NAMALWA (cell line): ENCODE measurements around the gene IMPG1.
"Not testable (repeated sequence)": the region's sequence is repeated elsewhere in the genome, so short reads cannot be mapped to it uniquely, and the experiment has no call there.

Experiments used
- DNase-seq: peaks from one replicate; pipeline ENCODE4 v3.0.0-alpha.2; 2015; ENCODE audit warnings: low spot score

IMPG1 gene

DNA sequence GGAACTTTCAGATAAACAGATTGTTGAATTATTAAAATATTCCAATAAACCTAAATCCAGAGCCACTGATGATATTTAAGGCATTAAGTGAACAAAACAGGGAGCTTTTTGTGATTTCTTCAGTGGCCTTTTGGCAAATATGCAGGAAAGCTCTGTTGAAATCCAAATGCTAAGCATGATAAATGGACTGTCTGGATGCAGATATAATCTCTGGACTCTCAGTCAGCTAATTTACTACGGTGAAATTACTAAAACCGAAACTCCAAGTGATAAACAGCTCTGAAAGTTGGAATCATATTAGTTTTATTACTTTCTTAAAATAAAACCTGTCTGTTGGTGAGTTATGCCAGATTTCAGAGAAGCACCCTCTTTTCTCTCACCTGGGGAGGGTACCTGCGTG is 120.3 kb downstream of the IMPG1 start:
- no peak for DNase-seq

- no peak for DNase-seq
Measured at GRCh38 chr6:75947935-75948334, 124.5 kb downstream of the IMPG1 start.

GRCh38 chr6:75946146-75946831 is 126.2 kb downstream of the IMPG1 start:
- DNase-seq, result no peak

- no peak for DNase-seq
Measured at GRCh38 chr6:75943381-75943780, 129.1 kb downstream of the IMPG1 start.

- DNase-seq, result no peak
Measured at GRCh38 chr6:75941509-75941908, 131.0 kb downstream of the IMPG1 start.

DNA sequence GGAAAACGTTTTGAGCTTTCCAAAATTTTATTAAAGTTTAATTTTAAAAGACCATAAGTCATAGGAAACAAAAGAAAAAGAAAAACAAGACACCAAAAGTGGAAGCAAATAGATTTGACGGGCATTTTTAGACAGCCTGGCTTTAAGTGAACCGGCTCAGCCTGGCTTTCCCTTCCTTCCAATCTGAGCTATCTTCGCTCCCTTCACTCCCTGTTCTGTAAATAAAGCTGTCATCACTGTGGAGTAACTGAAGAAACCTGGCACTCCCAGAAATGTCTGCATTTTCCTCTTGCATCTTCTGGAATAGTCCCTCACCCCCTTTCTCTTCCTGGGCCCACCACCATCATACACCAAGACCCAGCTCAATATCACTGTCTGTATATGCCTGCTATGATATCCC is 131.9 kb downstream of the IMPG1 start:
- DNase-seq, result no peak

GRCh38 chr6:75937846-75938245 is 134.6 kb downstream of the IMPG1 start:
- no peak for DNase-seq

GRCh38 chr6:75936682-75937081 is 135.8 kb downstream of the IMPG1 start:
- no peak for DNase-seq

DNA sequence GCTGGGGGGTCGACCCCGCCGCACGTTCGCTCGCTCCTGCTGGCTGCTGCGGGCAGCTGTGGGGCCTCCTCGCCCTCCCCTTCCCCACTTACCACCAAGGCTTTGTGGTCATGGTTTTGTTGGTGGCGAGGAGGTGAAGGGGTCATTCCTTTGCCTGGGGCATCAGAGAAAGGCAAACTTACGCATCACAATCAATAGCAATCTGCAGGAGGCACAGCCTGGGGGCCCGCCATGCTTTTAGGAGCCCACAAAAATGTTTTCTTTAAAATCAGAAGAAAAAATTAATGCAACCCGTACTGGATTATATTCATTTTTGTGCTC is 137.0 kb downstream of the IMPG1 start:
- no peak for DNase-seq

DNA sequence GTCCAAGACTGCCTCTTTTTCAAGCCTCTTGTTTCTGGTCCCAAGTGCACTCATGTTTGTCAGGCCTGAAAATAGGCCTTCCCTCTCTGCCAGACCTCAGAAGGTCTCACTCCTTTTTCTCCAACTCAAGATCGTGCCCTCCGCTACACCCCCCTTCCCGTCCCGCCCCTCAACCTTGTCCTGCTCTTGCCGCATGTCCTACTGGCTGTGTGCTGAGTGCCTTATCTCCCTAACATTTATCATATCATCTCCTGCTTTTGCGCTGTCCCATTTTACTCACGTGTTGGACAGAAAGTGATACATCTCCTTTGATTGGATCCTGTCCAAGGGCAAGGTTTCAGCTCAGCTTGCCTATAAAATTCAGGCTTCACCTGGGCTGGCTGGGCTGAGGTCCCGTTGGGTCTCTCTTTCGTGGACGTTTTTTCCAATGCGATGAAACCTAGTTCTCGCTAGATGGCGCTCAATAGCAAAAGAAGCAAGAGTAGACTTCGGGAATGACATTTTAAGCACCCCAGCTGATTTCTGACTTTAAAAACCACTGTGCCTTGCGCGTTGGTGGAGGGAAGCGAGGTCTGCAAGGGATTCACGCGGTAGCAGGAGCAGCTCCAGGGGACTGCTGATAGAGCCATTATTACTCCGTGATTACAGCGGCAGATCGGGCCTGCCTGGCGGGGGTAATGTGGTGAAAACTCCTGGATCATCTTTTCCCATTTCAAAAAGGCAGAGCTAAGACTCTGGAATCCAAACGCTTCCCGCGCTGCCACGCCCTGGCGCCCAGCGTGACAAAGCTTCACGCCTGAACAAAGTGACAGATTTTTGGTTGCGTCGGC is 137.6 kb downstream of the IMPG1 start:
- DNase-seq, result peak; percentile 72

- DNase-seq, result no peak
Measured at GRCh38 chr6:75933387-75933975, 139.0 kb downstream of the IMPG1 start.

DNA sequence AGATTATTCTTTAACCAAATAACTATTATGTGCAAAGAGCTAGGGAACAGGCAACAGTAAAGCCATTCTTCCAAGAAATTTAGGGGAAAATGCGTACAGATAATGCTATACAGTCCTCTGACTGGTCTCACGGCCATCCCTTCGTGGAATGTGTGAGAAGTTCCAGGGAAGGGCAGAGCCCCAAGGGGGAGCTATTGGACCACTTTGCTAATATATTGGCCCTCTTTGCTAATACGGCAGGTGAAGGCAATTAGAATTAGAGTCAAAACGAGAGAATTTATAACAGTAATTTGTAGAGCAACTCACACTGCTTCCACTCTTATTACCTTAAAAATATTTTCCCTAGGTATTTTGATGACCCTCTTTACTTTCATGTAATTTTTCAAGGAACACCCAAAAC is 140.4 kb downstream of the IMPG1 start:
- DNase-seq, result peak; percentile 52

DNA sequence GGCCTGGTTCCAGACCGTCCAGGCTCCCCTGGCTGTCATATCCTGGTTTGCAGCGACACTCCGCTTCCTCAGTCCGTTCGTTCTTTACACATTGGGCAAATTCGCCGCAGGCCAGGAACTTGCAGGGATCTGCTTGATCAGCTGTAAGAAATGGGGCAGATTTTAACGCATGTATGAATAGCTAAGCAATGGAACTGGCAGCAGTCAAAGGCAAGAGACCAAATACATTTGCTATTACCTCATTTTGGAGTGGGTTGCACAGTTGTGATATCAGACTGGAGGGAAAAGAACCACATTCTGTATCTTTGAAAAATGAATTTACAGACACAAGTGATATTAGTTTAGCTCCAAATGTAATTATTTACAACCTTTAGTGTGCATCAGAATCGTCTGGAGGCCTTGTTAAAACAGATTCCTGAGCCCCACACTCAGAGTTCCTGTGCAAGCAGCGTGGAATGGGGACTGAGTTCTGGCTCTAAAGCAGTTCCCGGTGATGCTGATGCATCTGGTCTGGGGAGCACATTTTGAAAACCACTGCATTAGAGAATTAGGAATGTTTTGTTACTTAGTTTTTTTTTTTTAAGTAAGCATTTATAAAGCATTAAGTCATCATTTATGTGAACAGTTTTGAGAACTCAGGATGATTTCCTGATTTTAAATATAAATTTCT is 141.3 kb downstream of the IMPG1 start:
- DNase-seq, result no peak

DNA sequence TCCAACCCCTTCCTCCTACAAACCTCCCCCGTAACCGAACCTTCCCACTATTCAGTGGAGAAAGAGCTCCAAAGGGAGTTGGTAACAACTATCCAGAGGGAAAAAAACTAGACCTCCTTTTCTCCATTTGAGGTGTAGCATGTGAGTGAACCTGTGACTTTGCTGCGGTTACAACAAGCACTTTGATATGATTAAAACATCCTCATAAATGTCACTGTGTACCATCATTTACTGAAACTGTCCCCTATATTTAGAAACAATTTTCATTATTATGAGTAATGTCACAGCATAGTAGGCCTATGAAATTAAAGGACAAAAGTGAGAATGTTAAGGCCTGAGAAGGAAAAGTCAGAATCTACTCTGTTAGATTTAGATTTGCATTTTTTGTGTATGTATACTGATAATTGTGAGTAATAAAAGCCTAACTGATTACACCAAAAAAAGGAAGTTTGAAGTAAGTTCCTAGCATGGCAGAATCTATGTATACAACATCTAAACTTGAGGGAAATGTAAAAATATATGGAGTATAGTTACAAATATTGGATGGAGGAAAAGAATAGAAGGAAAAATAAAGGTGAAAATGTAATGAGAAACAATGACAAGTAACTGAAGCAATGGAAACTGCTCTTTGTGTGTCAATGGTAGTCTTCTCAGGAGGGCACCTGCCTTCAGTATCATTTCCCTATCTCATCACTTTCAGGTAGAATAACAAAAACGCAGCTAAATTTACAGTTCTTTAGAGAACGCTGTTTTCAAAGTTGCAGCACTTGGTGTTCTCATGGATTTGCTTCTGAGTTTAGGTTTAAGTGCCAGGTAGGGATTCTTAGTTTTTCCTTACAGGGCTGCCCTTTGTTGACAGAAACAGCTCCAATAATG is 145.9 kb downstream of the IMPG1 start:
- no peak for DNase-seq

- no peak for DNase-seq
Measured at GRCh38 chr6:75922226-75922625, 150.2 kb downstream of the IMPG1 start.

GRCh38 chr6:75913040-75913439 is 159.4 kb downstream of the IMPG1 start:
- DNase-seq, result no peak

- no peak for DNase-seq
Measured at GRCh38 chr6:75907444-75907843, 165.0 kb downstream of the IMPG1 start.

DNA sequence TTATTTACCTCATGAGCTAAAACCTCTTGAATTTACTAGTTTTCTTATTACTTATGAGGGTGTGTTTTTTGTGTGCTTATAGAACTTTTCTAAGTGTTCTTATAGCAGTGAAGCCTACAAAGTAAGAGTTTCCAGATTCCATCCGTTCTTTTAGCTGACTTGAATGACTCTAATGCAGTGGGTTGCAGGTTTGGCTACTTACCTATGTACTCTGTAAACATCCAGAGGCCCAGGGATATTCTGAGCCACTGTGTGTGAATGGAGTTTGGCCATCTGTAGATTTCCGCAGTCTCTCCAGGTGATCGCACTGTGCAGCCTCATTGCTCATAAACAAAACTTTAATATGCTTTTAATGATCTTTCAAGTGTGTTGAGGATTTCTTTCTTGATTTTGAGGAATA is 165.6 kb downstream of the IMPG1 start:
- DNase-seq, result no peak

GRCh38 chr6:75905129-75905528 is 167.3 kb downstream of the IMPG1 start:
- not testable (repeated sequence) for DNase-seq

GRCh38 chr6:75900216-75900615 is 172.2 kb downstream of the IMPG1 start:
- not testable (repeated sequence) for DNase-seq

DNA sequence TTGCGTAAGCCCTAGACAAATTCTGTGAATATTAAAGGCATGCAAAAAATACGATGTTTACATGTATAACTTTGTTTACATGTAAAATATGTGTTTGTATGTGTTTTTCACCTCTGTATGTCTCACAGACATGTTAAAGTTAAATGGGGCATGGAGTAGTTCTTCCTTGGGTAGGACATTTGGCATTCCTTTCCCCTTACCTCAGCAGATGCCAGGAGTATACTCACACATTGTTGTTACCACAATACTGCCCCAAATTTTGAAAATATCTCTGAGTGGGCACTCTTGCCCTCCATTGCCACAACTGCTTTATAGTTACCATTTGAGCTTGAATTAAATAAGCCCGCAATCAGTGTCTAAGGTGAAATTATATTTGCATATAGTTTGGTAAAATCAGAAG is 175.9 kb downstream of the IMPG1 start:
- no peak for DNase-seq

DNA sequence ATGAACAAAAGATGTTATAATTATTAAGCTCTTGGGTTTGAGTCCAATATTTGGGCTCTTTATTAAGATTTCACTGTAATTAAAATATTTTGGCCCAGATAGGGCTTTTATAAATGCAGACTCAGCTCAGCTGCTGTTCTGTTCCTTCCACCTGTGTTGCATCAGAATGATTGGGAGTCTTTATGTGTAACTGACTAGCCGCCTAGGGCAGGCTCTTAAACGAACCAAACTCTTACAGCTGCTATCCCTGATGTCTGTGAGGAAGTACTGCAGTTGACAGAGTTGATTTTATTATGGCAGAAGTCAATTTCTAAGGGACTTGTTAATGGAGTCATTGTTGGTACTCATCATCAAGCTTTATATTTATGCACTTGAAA is 178.7 kb downstream of the IMPG1 start:
- DNase-seq, result no peak
